HG03103 (cell line): Measurements from ENCODE around the gene TM2D1.

Source experiments
- ATAC-seq: cut with Tn5 transposase; IDR thresholded peaks from one replicate; pipeline ENCODE4 v1.9.1; 2021; ENCODE audit warnings: low read depth; ENCODE audit not compliant: unreplicated experiment

Gene TM2D1

GRCh38 chr1:61647142-61647541, 77.8 kb downstream of the TM2D1 start:
- no peak for ATAC-seq

- ATAC-seq = no peak
Observed at GRCh38 chr1:61645476-61645875, 79.5 kb downstream of the TM2D1 start.

- ATAC-seq = no peak
Observed at GRCh38 chr1:61644303-61644702, 80.6 kb downstream of the TM2D1 start.

GRCh38 chr1:61642475-61643232, 82.3 kb downstream of the TM2D1 start:
- no peak for ATAC-seq

GRCh38 chr1:61641578-61642336, 83.2 kb downstream of the TM2D1 start:
- ATAC-seq = peak; percentile 94

GRCh38 chr1:61640531-61641530, 84.1 kb downstream of the TM2D1 start:
- no peak for ATAC-seq

GRCh38 chr1:61639608-61640336, 85.2 kb downstream of the TM2D1 start:
- ATAC-seq = no peak

GRCh38 chr1:61638911-61639605, 85.9 kb downstream of the TM2D1 start:
- no peak for ATAC-seq

- no peak for ATAC-seq
Observed at GRCh38 chr1:61638296-61638695, 86.6 kb downstream of the TM2D1 start.

GRCh38 chr1:61637470-61637869, 87.5 kb downstream of the TM2D1 start:
- ATAC-seq = no peak

- ATAC-seq = no peak
Observed at GRCh38 chr1:61636814-61637213, 88.1 kb downstream of the TM2D1 start.

- no peak for ATAC-seq
Observed at GRCh38 chr1:61636376-61636775, 88.6 kb downstream of the TM2D1 start.

GRCh38 chr1:61635557-61635956, 89.4 kb downstream of the TM2D1 start:
- ATAC-seq = no peak

GRCh38 chr1:61631436-61631835, 93.5 kb downstream of the TM2D1 start:
- ATAC-seq = no peak
